Measurements from ENCODE around the gene SLC26A11.

- no peak for TF ChIP-seq CTCF (conservative IDR thresholded peaks at IDR 0.05)
- no peak for TF ChIP-seq ZFX (IDR thresholded peaks at IDR 0.05)
Observed at GRCh38 chr17:80232438-80232837, 12.2 kb downstream of the SLC26A11 start.
